Cardiac septum (tissue), 1 donor: Measurements from ENCODE around the gene BCKDHA. TPM values are rescaled to one million over a fixed set of nuclear protein-coding genes. Genes with fewer than 3 reads are reported as not detected.

ENCODE experiments used
- DNase-seq: peaks from one replicate; pipeline ENCODE4 v3.0.0-alpha.2; 2020; ENCODE audit warnings: low spot score
- intact Hi-C: fragments of 100-400 bp; cut with DNase I; formaldehyde crosslinking; loops from one replicate; pipeline ENCODE4 v1.14.0; 2022
- long read RNA-seq: library from polyadenylated mRNA; unstranded; transcript quantifications from one replicate; pipeline ENCODE4 v2.0.0, GENCODE V29; 2021
- total RNA-seq: library from RNA; stranded (reverse); fragmentation: NEBNext Ultra II Directional; extraction: Animal tissue kit (Norgen Biotek cat#: 25700); gene quantifications from one replicate; pipeline ENCODE4 v1.2.1, GENCODE V29; 2021
- donor health status: DM: no; HTN: no; CAD: no.

BCKDHA gene
- total RNA-seq, result 36.9 TPM
- long read RNA-seq, transcript BCKDHA-201 (9 exons, 2,103 nt), result major isoform, 124 of 156 reads
- long read RNA-seq, partial matches to known transcripts, result 22 of 156 reads
- long read RNA-seq, other reads (novel, unspliced or antisense), result 10 of 156 reads

GRCh38 chr19:41397086-41398049 lies at the start of gene BCKDHA, which contains the start of gene EXOSC5:
Gene BCKDHA (plus strand): TSS chr19:41397818. CDS start chr19:41397828, 10 bp downstream.
Gene EXOSC5 (minus strand): TSS chr19:41397359. CDS start chr19:41397328, 31 bp downstream.
- intact Hi-C loops, result loop anchor here (2.0 to 5.0 kb wide), 2 partner anchors 35 to 41 kb away; partner anchors contain the start of genes B9D2 and DMAC2
- peak; percentile 100 for DNase-seq

GRCh38 chr19:41350735-41351338 lies 46.8 kb upstream of the BCKDHA start:
- no peak for DNase-seq
- intact Hi-C loops, result loop anchor here (5.0 kb wide), 1 partner anchor 39 kb away; the partner anchor contains the start of gene CCDC97

GRCh38 chr19:41351339-41352245 lies 46.0 kb upstream of the BCKDHA start:
- DNase-seq, result peak; percentile 93

GRCh38 chr19:41352279-41352608 lies 45.4 kb upstream of the BCKDHA start:
- DNase-seq, result no peak
- intact Hi-C loops, result loop anchor here (2.0 to 5.0 kb wide), 3 partner anchors 25 to 89 kb away; partner anchors contain the start of gene CCDC97

More at GRCh38 chr19:41351339-41352245, 46.0 kb upstream of the BCKDHA start:
- intact Hi-C loops, result loop anchor here (2.0 to 5.0 kb wide), 3 partner anchors 25 to 89 kb away; partner anchors contain the start of gene CCDC97

GRCh38 chr19:41352609-41353465 lies 44.8 kb upstream of the BCKDHA start:
- intact Hi-C loops, result loop anchor here (2.0 to 5.0 kb wide), 3 partner anchors 26 to 90 kb away; partner anchors contain the start of gene CCDC97
- DNase-seq, result peak; percentile 92

- intact Hi-C loops, result loop anchor here (2.0 to 5.0 kb wide), 3 partner anchors 27 to 91 kb away; partner anchors contain the start of gene CCDC97
These were observed 43.9 kb upstream of the BCKDHA start, which contains the start of gene TGFB1 for GRCh38 chr19:41353466-41354342. Gene TGFB1 (minus strand): TSS chr19:41353922. CDS start chr19:41353044, 878 bp downstream.

GRCh38 chr19:41354343-41354953 lies 43.2 kb upstream of the BCKDHA start:
- intact Hi-C loops, result loop anchor here (5.0 kb wide), 1 partner anchor 42 kb away; the partner anchor contains the start of gene CCDC97
- DNase-seq, result no peak

More at GRCh38 chr19:41353466-41354342, 43.9 kb upstream of the BCKDHA start, which contains the start of gene TGFB1:
- DNase-seq, result peak; percentile 97

GRCh38 chr19:41355035-41355434 lies 42.6 kb upstream of the BCKDHA start:
- DNase-seq, result no peak
- intact Hi-C loops, result no loop called here

- intact Hi-C loops, result no loop called here
- DNase-seq, result no peak
These were observed 41.8 kb upstream of the BCKDHA start for GRCh38 chr19:41355802-41356201.

- intact Hi-C loops, result no loop called here
- no peak for DNase-seq
These were observed 40.5 kb upstream of the BCKDHA start for GRCh38 chr19:41356984-41357739.

- DNase-seq, result no peak
- intact Hi-C loops, result no loop called here
These were observed 39.9 kb upstream of the BCKDHA start for GRCh38 chr19:41357746-41358145.

GRCh38 chr19:41359741-41360140 lies 37.9 kb upstream of the BCKDHA start:
- DNase-seq, result no peak
- intact Hi-C loops, result loop anchor here (5.0 kb wide), 1 partner anchor 38 kb away; the partner anchor contains the start of genes BCKDHA and EXOSC5

- DNase-seq, result no peak
- intact Hi-C loops, result loop anchor here (5.0 kb wide), 1 partner anchor 35 kb away; the partner anchor contains the start of genes BCKDHA and EXOSC5
These were observed 35.3 kb upstream of the BCKDHA start for GRCh38 chr19:41362143-41362847.

- no peak for DNase-seq
- intact Hi-C loops, result loop anchor here (5.0 kb wide), 1 partner anchor 34 kb away; the partner anchor contains the start of genes BCKDHA and EXOSC5
These were observed 34.3 kb upstream of the BCKDHA start for GRCh38 chr19:41363371-41363752.
